Epidermal melanocyte (primary cell): ENCODE data around the gene RIMS1.
"Not testable (repeated sequence)": the region's sequence is repeated elsewhere in the genome, so short reads cannot be mapped to it uniquely, and the experiment has no call there.

Experiments used
- DNase-seq: peaks from one replicate; pipeline ENCODE4 v3.0.0; 2011; ENCODE audit warnings: low spot score; ENCODE audit not compliant: insufficient read length

The RIMS1 gene

GRCh38 chr6:72335203-72335602, 448.9 kb downstream of the RIMS1 start:
- DNase-seq: not testable (repeated sequence)

- DNase-seq: no peak
Observed at GRCh38 chr6:72348926-72349325, 462.6 kb downstream of the RIMS1 start.

- no peak for DNase-seq
Observed at GRCh38 chr6:72350296-72350881, 464.0 kb downstream of the RIMS1 start.

- DNase-seq: no peak
Observed at GRCh38 chr6:72363844-72364740, 477.7 kb downstream of the RIMS1 start.

- DNase-seq: no peak
Observed at GRCh38 chr6:72365773-72366172, 479.4 kb downstream of the RIMS1 start.

GRCh38 chr6:72367439-72367838, 481.1 kb downstream of the RIMS1 start:
- no peak for DNase-seq

GRCh38 chr6:72371473-72371872, 485.1 kb downstream of the RIMS1 start:
- DNase-seq: no peak

- no peak for DNase-seq
Observed at GRCh38 chr6:72374172-72374571, 487.8 kb downstream of the RIMS1 start.

- no peak for DNase-seq
Observed at GRCh38 chr6:72374857-72375256, 488.5 kb downstream of the RIMS1 start.

GRCh38 chr6:72376736-72377135, 490.4 kb downstream of the RIMS1 start:
- DNase-seq: peak; percentile 31

- no peak for DNase-seq
Observed at GRCh38 chr6:72381076-72381475, 494.7 kb downstream of the RIMS1 start.

GRCh38 chr6:72382602-72383529, 496.5 kb downstream of the RIMS1 start:
- DNase-seq: no peak

GRCh38 chr6:72386324-72386723, 500.0 kb downstream of the RIMS1 start:
- no peak for DNase-seq

- no peak for DNase-seq
Observed at GRCh38 chr6:72389698-72390097, 503.3 kb downstream of the RIMS1 start.

- no peak for DNase-seq
Observed at GRCh38 chr6:72390548-72390947, 504.2 kb downstream of the RIMS1 start.

- no peak for DNase-seq
Observed at GRCh38 chr6:72401865-72402264, 515.5 kb downstream of the RIMS1 start.

- DNase-seq: no peak
Observed at GRCh38 chr6:72403413-72403812, 517.1 kb downstream of the RIMS1 start.

- DNase-seq: no peak
Observed at GRCh38 chr6:72406517-72406916, 520.2 kb downstream of the RIMS1 start.

- no peak for DNase-seq
Observed at GRCh38 chr6:72410769-72411168, 524.4 kb downstream of the RIMS1 start.

- DNase-seq: peak; percentile 68
Observed at GRCh38 chr6:72411872-72412708, 525.7 kb downstream of the RIMS1 start.

- no peak for DNase-seq
Observed at GRCh38 chr6:72412709-72413044, 526.3 kb downstream of the RIMS1 start.
